ENCODE data around the gene TEAD4. TPM values are rescaled to one million over a fixed set of nuclear protein-coding genes. Genes with fewer than 3 reads are reported as not detected.

The TEAD4 gene
- total RNA-seq, 2 experiments from 2014 or later: not detected

- no peak for DNase-seq (ENCODE audit: low spot score)
- no peak overlapping the region for H3K4me3 ChIP-seq (ENCODE audit: low read depth, low read length, poor library complexity, severe bottlenecking)
- H2AFZ ChIP-seq (ENCODE audit: low read length): no peak overlapping the region
- intact Hi-C loops (cut with micrococcal nuclease; ENCODE audit: unreplicated experiment): no loop called here
- no peaks in the 10 kb centered on the region for H3K9me2 ChIP-seq (ENCODE audit: insufficient read depth, low read length)
- TF ChIP-seq EZH2phosphoT487 (IDR thresholded peaks at IDR 0.05; ENCODE audit: borderline replicate concordance, low read depth, low read length): no peak
- TF ChIP-seq CTCF (conservative IDR thresholded peaks at IDR 0.05; ENCODE audit: low read length): no peak
- no peaks in the 10 kb centered on the region for H3K79me2 ChIP-seq (ENCODE audit: insufficient read depth, low read depth, low read length)
- no peak overlapping the region for H3K27ac ChIP-seq (ENCODE audit: low read depth, low read length, poor library complexity, severe bottlenecking)
- BruUV-seq (replicated peaks): no TSS peak
- ChIA-PET POLR2A (no interaction called here), CTCF (ENCODE audit: unreplicated experiment) (no interaction called here)
- no peaks in the 10 kb centered on the region for H3K36me3 ChIP-seq (ENCODE audit: insufficient read depth, low read length)
- no peaks in the 10 kb centered on the region for H4K20me1 ChIP-seq (ENCODE audit: insufficient read depth, low read length)
- H3K4me1 ChIP-seq (ENCODE audit: insufficient read depth, low read length, poor library complexity, severe bottlenecking): no peaks in the 10 kb centered on the region
- H3K4me2 ChIP-seq (ENCODE audit: low read length): no peak overlapping the region
- H3K9me3 ChIP-seq (ENCODE audit: low read length): no peaks in the 10 kb centered on the region
Observed at GRCh38 chr12:3003357-3003992, 44.3 kb downstream of the TEAD4 start.

- BruUV-seq (replicated peaks): no TSS peak
- TF ChIP-seq CTCF (conservative IDR thresholded peaks at IDR 0.05; ENCODE audit: low read length) (peak; percentile 66), EZH2phosphoT487 (IDR thresholded peaks at IDR 0.05; ENCODE audit: borderline replicate concordance, low read depth, low read length) (no peak)
- peak; percentile 4 for DNase-seq (ENCODE audit: low spot score)
- H4K20me1 ChIP-seq (ENCODE audit: insufficient read depth, low read length): no peaks in the 10 kb centered on the region
- H3K79me2 ChIP-seq (ENCODE audit: insufficient read depth, low read depth, low read length): no peaks in the 10 kb centered on the region
- H3K9me2 ChIP-seq (ENCODE audit: insufficient read depth, low read length): no peaks in the 10 kb centered on the region
- no peaks in the 10 kb centered on the region for H3K36me3 ChIP-seq (ENCODE audit: insufficient read depth, low read length)
- no peak overlapping the region for H3K27ac ChIP-seq (ENCODE audit: low read depth, low read length, poor library complexity, severe bottlenecking)
- no peaks in the 10 kb centered on the region for H3K4me1 ChIP-seq (ENCODE audit: insufficient read depth, low read length, poor library complexity, severe bottlenecking)
- no peaks in the 10 kb centered on the region for H3K9me3 ChIP-seq (ENCODE audit: low read length)
- no peak overlapping the region for H3K4me3 ChIP-seq (ENCODE audit: low read depth, low read length, poor library complexity, severe bottlenecking)
- intact Hi-C loops (cut with micrococcal nuclease; ENCODE audit: unreplicated experiment): no loop called here
- POLR2A ChIA-PET: interaction anchor here (0.6 kb wide), 1 partner anchor 1337 kb away, joined by 5 read pairs; no protein-coding TSS in a partner anchor
- H3K4me2 ChIP-seq (ENCODE audit: low read length): no peak overlapping the region
- no peak overlapping the region for H2AFZ ChIP-seq (ENCODE audit: low read length)
- CTCF ChIA-PET (ENCODE audit: unreplicated experiment): interaction anchor here (0.5 kb wide), 1 partner anchor 17 kb away, joined by 4 read pairs; no protein-coding TSS in a partner anchor
Observed at GRCh38 chr12:3004655-3005565, 45.7 kb downstream of the TEAD4 start.

Measured in OCI-LY7 (cell line).